Lower leg skin (tissue), 3 donors: ENCODE data around the gene SLC46A3.

Source experiments
- POLR2A ChIP-seq, 2 donors: fragments of 450-650 bp; IDR thresholded peaks; one replicate each; pipeline ENCODE4 v1.6.1; 2016 to 2017; ENCODE audit warnings: antibody characterized with exemption in 2 of 2, mild to moderate bottlenecking in 1 of 2, moderate library complexity in 1 of 2
- TF ChIP-seq, protein P1 (sequence below), 3 donors: fragments of 450-650 bp; IDR thresholded peaks; one replicate each; pipeline ENCODE4 v1.5.1; 2016; ENCODE audit warnings: antibody characterized with exemption in 3 of 3, mild to moderate bottlenecking in 3 of 3, moderate library complexity in 2 of 3

DNA sequence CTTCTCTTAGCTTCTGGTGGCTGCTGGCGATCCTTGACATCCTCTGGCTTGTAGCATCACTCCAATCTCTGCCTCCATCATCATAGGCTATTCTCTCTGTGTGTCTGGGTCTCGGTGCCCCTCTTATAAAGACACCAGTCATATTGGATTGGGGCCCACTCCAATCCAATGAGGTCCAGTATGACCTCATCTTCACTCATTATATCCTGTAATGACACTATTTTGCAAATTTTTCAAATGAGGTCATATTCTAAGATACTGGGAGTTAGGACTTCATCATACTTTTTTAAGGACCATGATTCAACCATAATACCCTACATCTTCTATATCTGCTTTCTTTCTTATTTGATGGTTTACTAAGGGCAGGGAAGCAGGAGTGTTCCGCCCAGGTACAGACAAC, 12.0 kb upstream of the SLC46A3 start:
- TF ChIP-seq, protein P1, sequence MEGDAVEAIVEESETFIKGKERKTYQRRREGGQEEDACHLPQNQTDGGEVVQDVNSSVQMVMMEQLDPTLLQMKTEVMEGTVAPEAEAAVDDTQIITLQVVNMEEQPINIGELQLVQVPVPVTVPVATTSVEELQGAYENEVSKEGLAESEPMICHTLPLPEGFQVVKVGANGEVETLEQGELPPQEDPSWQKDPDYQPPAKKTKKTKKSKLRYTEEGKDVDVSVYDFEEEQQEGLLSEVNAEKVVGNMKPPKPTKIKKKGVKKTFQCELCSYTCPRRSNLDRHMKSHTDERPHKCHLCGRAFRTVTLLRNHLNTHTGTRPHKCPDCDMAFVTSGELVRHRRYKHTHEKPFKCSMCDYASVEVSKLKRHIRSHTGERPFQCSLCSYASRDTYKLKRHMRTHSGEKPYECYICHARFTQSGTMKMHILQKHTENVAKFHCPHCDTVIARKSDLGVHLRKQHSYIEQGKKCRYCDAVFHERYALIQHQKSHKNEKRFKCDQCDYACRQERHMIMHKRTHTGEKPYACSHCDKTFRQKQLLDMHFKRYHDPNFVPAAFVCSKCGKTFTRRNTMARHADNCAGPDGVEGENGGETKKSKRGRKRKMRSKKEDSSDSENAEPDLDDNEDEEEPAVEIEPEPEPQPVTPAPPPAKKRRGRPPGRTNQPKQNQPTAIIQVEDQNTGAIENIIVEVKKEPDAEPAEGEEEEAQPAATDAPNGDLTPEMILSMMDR (IDR thresholded peaks at IDR 0.05), result no peak
- TF ChIP-seq POLR2A (IDR thresholded peaks at IDR 0.05), result no peak
